ENCODE data around the gene KIF1C. TPM values are rescaled to one million over a fixed set of nuclear protein-coding genes. Genes with fewer than 3 reads are reported as not detected.

KIF1C gene
- total RNA-seq, 1 experiment from 2014 or later = 29.8 TPM

DNA sequence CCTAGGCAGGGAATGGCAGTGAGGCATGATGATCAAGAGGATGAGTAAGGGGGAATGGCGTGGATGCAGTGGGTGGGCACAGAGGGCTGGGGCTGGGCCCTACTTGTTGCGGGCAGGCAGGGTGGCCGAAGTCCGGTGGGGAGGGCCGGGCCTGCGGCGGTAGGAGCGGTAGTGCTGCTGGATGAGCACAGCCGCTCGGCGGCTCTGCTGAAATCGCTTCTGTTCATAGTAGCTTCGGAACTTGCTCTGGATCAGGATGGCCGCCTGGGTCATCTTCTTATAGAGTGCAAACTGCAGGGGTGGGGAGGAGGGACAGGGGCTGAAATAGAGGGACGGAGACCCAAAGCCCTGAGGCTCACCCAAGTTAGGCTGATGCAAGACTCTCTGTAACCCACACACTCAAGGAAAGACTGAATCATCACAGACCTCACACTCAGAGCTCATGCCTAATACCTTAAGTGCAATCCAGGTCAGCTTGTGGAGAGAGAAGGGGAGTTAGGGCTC lies 28.7 kb upstream of the KIF1C start:
- peak; percentile 85 for DNase-seq (ENCODE audit: low read depth)

GRCh38 chr17:4969551-4970173 lies 28.1 kb upstream of the KIF1C start:
- DNase-seq (ENCODE audit: low read depth) = no peak

GRCh38 chr17:4970273-4970672 lies 27.5 kb upstream of the KIF1C start:
- DNase-seq (ENCODE audit: low read depth) = no peak

DNA sequence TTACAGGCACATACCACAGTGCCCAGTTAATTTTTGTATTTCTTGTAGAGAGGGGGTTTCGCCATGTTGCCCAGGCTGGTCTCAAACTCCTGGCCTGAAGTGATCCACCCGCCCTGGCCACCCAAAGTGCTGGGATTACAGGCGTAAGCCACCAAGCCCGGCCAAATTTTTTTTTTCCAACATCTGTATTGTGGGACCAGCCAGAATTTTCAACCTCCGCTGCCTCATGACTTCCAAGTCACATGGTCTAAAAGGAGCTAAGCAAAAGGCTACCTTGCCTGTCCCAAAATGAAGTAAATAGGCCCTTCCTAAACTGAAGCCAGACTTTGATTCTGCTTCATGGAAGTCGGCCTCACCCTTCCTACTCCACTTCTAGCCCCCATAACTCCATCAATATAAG lies 25.9 kb upstream of the KIF1C start:
- DNase-seq (ENCODE audit: low read depth) = no peak

- DNase-seq (ENCODE audit: low read depth) = no peak
These were observed 25.4 kb upstream of the KIF1C start for GRCh38 chr17:4972322-4972721.

- no peak for DNase-seq (ENCODE audit: low read depth)
These were observed 25.0 kb upstream of the KIF1C start for GRCh38 chr17:4972752-4973151.

GRCh38 chr17:4973256-4974114 lies 24.3 kb upstream of the KIF1C start:
- no peak for DNase-seq (ENCODE audit: low read depth)

DNA sequence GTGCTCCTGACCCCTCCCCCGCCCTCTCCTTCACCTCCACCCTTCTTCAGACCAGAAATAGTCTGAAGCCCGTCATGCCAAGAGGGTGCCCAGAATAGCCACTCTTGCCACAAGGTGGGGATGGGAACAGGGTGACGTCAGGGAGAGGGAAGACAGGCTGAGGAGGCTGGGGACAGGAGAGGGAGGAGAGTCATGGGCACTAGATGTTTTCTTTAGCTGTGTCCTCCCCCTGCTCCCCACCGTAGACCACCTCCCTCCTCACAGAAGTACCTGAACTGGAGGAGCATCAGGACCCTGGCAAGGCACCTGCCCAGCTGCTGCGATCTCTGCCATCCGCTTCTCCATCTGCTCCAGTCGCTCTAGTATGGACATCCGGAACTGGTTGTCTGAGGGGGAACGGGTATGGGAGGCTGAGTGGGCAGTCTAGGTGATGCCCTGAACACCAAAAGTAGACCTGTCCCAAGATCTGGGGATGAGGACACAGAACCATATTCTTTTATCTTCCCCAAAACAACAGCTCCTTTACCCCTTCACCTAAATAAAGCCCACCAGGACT lies 23.6 kb upstream of the KIF1C start:
- DNase-seq (ENCODE audit: low read depth) = no peak

GRCh38 chr17:4978726-4979125 lies 19.0 kb upstream of the KIF1C start:
- no peak for DNase-seq (ENCODE audit: low read depth)

GRCh38 chr17:4980644-4981216 lies 17.0 kb upstream of the KIF1C start:
- peak; percentile 32 for DNase-seq (ENCODE audit: low read depth)

- no peak for DNase-seq (ENCODE audit: low read depth)
These were observed 15.4 kb upstream of the KIF1C start for GRCh38 chr17:4982305-4982704.

DNA sequence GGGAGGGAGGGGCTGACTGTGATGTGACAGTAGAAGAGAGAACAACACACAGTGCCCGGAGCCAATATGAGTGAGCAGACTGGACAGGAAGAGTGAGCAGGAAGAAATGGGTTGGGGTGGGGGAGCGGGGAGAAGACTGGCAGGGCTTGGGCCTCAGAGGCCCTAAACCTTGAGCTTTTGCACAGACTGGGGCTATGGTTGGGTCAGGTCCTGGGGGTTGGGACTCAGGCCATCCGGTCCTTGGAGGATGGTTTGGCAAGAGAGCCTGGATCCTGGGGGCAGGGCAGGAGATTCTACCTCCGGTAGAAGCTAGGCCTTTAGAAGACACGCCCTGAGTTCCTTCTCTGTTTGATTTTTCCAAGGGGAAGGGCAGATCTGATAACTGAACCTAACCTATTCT lies 11.3 kb upstream of the KIF1C start:
- no peak for DNase-seq (ENCODE audit: low read depth)

DNA sequence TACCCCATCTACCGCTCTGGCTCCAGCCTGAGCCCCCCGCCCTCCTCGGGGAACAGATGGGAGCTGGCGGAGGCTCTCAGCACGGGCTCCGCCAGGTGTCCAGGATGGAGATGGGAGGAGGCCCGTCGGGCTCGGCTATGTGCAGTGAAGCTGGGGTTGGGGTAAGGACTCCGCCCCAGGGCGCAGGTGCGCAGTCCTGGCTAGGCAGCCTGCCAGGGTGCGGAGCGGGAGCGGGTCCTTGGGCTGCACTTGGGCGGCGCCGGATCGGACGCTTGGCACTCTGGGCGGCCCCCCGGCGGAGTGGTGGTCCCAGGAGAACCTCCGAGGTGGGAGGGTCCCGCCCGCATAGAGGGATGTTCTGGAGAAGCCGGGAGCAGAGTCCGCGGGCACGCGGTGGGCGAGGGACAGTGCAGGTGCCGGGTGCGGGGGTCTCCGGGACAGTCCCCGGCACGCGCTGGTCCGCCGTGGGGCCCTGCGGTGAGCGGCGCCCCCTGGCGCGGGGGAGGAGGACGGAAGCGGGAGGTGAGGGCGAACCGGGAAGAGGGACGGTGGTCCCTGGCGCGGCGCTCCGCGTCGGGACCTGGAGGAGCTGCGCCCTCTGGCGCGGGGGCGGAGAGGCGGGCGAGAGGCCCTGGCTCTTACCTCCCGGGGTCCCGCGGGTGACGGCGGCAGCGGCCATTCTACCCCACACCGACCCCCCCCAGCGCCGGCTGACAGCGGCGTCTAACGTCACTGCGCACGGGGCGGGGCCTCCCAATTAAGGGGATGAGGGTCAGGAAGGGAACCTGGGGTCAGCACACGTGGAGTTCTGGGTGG lies 10.6 kb upstream of the KIF1C start, which contains the start of gene CAMTA2:
CAMTA2 (minus strand) TSS at position 725 of the 816 bp plus-strand sequence. CDS start 1,453 bp downstream, outside the sequence.
- DNase-seq (ENCODE audit: low read depth) = peak; percentile 71

- DNase-seq (ENCODE audit: low read depth) = no peak
These were observed 9.8 kb upstream of the KIF1C start for GRCh38 chr17:4987767-4988567.

GRCh38 chr17:4994081-4994595 lies 3.6 kb upstream of the KIF1C start:
- no peak for DNase-seq (ENCODE audit: low read depth)

DNA sequence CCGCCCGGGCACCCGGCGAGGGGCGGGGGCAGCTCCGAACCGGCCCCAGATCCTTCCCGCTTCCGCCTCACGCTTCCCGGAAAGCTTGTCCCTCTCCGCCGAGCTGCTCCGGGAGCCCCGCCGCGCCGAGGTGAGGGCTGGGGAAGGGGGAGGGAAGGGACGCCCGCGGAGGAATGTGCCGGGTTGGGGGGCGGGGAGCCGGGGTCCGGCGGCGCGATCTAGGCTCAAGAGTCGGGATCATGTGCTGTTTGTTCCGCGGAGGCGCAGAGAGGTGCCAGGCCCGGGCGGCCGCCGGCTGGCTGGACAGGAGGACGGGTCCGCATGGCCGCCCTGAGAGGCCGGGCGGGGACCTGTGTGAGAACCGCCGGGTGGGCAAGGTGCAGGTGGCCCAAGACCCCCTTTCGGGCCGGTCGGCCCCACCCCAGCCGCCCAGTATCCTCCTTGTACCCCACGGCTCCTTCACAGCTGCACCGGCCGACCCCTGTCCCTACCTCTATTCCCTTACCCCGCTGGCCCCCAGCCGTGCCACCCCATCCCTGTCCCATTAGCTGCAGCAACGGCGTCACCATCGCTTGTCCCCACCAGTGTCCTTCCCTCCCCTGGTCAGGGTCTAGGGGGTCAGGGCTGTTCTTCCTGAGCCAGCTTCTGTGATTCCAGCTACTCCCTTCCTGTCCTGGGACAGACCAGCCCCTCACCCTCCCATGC lies 429 bp downstream of the KIF1C start:
- no peak for DNase-seq (ENCODE audit: low read depth)

- no peak for DNase-seq (ENCODE audit: low read depth)
These were observed 1.1 kb downstream of the KIF1C start for GRCh38 chr17:4998732-4999429.

DNA sequence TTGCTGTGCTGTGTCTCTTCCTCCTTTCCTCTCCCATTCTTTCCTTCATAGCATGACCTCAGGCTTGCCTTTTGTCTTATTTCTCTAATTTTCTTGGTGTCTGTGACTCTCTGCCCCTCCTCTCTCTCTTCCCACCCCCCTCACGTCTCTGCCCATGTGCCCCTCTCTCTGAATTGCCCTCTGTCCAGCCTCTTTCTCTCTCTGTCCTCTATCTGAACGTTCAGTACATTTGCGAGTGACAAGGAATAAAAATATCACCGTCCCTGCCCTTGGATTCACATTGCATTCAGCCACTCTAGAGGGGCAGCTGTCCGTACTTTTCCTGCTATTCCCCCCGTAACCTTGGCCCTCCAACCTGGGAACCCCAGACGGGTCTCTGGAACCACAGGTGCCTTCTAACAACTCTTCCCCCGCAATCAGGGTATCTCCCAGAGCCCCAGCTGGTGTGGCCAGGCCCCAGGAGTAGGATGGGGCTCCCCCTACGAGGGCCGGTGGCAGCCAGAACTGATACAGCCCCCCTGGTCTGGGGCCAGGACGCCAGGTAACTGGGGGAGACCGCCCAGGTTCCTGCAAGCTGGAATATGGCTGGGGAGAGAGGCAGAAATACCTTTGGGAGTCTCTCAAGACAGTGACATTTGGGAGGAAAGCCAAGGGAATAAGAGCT lies 1.8 kb downstream of the KIF1C start:
- no peak for DNase-seq (ENCODE audit: low read depth)

- DNase-seq (ENCODE audit: low read depth) = no peak
These were observed 2.5 kb downstream of the KIF1C start for GRCh38 chr17:5000237-5000639.
